GM18858 (cell line): ENCODE measurements around the gene GPC3.
"Not testable (repeated sequence)": the region's sequence is repeated elsewhere in the genome, so short reads cannot be mapped to it uniquely, and the experiment has no call there.

Experiments used
- ATAC-seq: cut with Tn5 transposase; IDR thresholded peaks from one replicate; pipeline ENCODE4 v1.9.1; 2021; ENCODE audit not compliant: unreplicated experiment

The GPC3 gene

GRCh38 chrX:133999031-133999705 is 13.8 kb upstream of the GPC3 start:
- no peak for ATAC-seq

GRCh38 chrX:133995759-133996158 is 10.4 kb upstream of the GPC3 start:
- no peak for ATAC-seq

- no peak for ATAC-seq
Observed at GRCh38 chrX:133994576-133994975, 9.2 kb upstream of the GPC3 start.

GRCh38 chrX:133992882-133993281 is 7.5 kb upstream of the GPC3 start:
- ATAC-seq: no peak

GRCh38 chrX:133991814-133992213 is 6.4 kb upstream of the GPC3 start:
- no peak for ATAC-seq

- not testable (repeated sequence) for ATAC-seq
Observed at GRCh38 chrX:133991057-133991456, 5.7 kb upstream of the GPC3 start.

- no peak for ATAC-seq
Observed at GRCh38 chrX:133989993-133990392, 4.6 kb upstream of the GPC3 start.

GRCh38 chrX:133989490-133989889 is 4.1 kb upstream of the GPC3 start:
- ATAC-seq: no peak

GRCh38 chrX:133988010-133988409 is 2.6 kb upstream of the GPC3 start:
- no peak for ATAC-seq

- no peak for ATAC-seq
Observed at GRCh38 chrX:133987188-133987587, 1.8 kb upstream of the GPC3 start.

- ATAC-seq: no peak
Observed at GRCh38 chrX:133985967-133986683, 731 bp upstream of the GPC3 start.

- ATAC-seq: no peak
Observed at GRCh38 chrX:133984857-133985163, 584 bp downstream of the GPC3 start.

GRCh38 chrX:133983974-133984845 is 1.2 kb downstream of the GPC3 start:
- no peak for ATAC-seq

GRCh38 chrX:133983256-133983973 is 2.0 kb downstream of the GPC3 start:
- no peak for ATAC-seq

- no peak for ATAC-seq
Observed at GRCh38 chrX:133981924-133982323, 3.5 kb downstream of the GPC3 start.

GRCh38 chrX:133980832-133981588 is 4.4 kb downstream of the GPC3 start:
- ATAC-seq: no peak

GRCh38 chrX:133980406-133980805 is 5.0 kb downstream of the GPC3 start:
- ATAC-seq: no peak

- no peak for ATAC-seq
Observed at GRCh38 chrX:133979641-133980230, 5.7 kb downstream of the GPC3 start.

GRCh38 chrX:133973704-133974103 is 11.7 kb downstream of the GPC3 start:
- ATAC-seq: no peak

- ATAC-seq: no peak
Observed at GRCh38 chrX:133972916-133973315, 12.5 kb downstream of the GPC3 start.
